GM12865 (cell line): ENCODE measurements around the gene FCRL1.

Experiments
- DNase-seq: peaks from one replicate; pipeline ENCODE4 v3.0.0; 2010; ENCODE audit warnings: low read depth
- H3K4me3 ChIP-seq: 2 replicates; pipeline ENCODE4 v1.5.1; 2011; ENCODE audit warnings: mild to moderate bottlenecking, low read depth, low read length, control low read depth
- TF ChIP-seq, protein P1 (sequence below): IDR thresholded peaks from 2 replicates; pipeline ENCODE4 v1.5.1; 2011; ENCODE audit warnings: low read length, control low read depth, low read depth, inconsistent platforms; ENCODE audit not compliant: insufficient read depth; ENCODE audit errors: missing control alignments

The FCRL1 gene

DNA sequence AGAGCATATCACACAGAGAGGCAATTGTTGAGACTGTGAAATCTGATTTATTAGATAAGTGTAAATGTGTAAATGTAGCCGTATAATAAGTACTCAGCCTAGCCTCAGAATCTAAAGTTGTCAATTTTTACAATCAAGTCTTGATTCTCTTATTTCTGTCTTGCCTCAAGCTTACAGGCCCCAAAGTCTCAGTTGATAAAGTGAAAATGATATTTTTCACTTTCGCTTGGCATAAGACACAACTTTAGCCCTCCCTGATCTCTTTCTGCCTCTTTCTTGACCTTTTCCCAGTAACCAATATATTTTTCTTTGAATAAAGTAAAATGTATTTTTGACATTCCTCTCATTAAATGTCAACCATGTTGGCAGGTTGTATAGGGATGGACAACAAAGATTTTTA is 11.0 kb upstream of the FCRL1 start:
- TF ChIP-seq, protein P1, sequence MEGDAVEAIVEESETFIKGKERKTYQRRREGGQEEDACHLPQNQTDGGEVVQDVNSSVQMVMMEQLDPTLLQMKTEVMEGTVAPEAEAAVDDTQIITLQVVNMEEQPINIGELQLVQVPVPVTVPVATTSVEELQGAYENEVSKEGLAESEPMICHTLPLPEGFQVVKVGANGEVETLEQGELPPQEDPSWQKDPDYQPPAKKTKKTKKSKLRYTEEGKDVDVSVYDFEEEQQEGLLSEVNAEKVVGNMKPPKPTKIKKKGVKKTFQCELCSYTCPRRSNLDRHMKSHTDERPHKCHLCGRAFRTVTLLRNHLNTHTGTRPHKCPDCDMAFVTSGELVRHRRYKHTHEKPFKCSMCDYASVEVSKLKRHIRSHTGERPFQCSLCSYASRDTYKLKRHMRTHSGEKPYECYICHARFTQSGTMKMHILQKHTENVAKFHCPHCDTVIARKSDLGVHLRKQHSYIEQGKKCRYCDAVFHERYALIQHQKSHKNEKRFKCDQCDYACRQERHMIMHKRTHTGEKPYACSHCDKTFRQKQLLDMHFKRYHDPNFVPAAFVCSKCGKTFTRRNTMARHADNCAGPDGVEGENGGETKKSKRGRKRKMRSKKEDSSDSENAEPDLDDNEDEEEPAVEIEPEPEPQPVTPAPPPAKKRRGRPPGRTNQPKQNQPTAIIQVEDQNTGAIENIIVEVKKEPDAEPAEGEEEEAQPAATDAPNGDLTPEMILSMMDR = no peak
- DNase-seq = peak; percentile 49
- H3K4me3 ChIP-seq = no peak overlapping the region

DNA sequence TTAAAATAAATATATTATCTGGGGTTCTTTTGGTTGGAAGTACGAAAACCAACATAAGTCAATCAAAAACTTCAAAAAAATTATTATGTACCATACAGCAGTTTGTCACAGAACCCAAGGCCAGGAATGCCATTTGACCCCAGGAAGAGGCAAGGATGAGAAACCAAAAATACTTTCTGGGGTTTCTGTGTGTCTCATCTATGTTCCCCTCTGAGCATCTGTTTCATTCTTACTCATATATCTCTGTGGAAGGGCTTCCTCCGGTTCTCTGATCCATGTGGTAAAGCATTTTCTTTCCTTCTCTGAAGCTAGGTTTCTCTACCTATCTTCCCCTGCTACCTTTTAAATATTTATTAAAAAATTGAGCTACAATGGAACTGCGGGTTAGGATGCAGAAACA is 9.8 kb upstream of the FCRL1 start:
- peak; percentile 50 for DNase-seq
- TF ChIP-seq, protein P1 = no peak
- H3K4me3 ChIP-seq = no peak overlapping the region

DNA sequence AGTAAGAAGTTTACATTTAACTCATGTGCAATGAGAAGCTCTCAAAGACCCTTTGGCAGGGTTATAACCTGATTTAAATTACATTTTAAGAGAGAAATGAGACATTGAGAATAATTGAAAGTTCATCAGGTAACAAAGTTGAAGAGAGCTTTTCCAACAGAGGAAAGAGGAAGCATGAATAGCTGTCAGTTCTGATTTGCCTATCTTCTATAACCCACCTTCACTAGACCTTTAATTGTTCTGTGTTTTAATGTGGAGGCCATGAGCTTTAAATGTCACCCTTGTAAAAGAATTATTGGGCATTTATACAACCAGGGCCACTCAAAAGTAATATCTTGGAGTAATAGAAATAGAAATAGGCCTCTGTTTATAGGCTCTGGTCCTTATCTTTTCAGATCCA is 9.3 kb upstream of the FCRL1 start:
- no peak for DNase-seq
- H3K4me3 ChIP-seq = no peak overlapping the region
- TF ChIP-seq, protein P1 = no peak

DNA sequence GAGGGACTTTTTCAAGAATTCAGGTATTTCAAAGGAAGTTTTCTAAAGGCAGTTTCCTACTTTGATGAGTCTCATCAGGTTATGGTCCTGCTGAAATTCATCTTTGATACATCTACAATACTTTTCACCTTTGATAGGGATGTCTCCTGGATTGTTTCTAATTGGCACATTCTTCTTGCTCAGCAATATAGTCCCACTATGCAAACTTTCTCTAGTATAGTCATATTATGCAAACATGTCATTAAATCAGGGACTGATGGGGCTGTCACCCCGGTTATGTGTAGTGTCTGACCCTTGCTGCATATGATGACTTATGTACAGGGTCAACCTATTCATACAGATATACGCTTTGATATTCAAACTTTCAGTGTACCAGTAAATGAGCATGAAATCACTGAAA is 379 bp upstream of the FCRL1 start:
- no peak for DNase-seq
- no peak overlapping the region for H3K4me3 ChIP-seq
- TF ChIP-seq, protein P1 = no peak

DNA sequence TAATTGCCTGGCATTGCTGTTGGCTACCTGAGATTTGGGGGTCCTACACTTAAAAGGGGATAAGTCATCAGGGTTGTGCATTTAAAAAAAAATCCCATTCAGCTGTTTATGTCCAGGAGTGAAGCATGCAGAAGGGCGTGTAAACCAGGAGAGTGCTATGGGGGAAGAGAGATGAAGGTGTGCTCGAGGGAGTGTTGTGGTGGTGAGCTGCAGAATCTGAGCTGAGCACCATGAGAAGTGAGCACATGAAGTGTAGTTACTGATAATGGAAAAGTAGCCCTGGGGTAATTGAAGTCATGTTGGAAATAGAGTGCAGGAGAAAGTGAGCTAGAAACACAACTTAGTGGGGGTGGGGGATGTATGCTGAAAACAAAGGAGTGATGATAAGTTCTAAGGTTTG is 705 bp downstream of the FCRL1 start:
- H3K4me3 ChIP-seq = no peak overlapping the region
- TF ChIP-seq, protein P1 = no peak
- no peak for DNase-seq

DNA sequence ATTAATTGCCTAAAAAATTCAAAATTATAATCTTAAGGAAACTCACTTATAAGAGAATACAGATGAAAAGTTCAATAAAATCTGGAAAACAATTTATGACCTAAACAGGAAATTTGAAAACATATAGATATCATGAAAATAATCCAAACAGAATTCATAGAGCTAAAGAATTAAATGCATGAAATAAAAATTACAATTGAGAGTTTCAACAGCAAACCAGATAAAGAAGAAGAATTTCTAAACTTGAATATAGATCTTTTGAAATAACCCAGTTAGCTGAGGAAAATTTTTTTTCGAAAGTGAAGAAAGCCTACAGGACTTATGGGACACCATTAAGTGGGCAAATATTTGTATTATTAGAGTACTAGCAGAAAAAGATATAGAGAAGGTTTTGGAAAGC is 6.7 kb downstream of the FCRL1 start:
- no peak for DNase-seq
- TF ChIP-seq, protein P1 = no peak
- no peak overlapping the region for H3K4me3 ChIP-seq

DNA sequence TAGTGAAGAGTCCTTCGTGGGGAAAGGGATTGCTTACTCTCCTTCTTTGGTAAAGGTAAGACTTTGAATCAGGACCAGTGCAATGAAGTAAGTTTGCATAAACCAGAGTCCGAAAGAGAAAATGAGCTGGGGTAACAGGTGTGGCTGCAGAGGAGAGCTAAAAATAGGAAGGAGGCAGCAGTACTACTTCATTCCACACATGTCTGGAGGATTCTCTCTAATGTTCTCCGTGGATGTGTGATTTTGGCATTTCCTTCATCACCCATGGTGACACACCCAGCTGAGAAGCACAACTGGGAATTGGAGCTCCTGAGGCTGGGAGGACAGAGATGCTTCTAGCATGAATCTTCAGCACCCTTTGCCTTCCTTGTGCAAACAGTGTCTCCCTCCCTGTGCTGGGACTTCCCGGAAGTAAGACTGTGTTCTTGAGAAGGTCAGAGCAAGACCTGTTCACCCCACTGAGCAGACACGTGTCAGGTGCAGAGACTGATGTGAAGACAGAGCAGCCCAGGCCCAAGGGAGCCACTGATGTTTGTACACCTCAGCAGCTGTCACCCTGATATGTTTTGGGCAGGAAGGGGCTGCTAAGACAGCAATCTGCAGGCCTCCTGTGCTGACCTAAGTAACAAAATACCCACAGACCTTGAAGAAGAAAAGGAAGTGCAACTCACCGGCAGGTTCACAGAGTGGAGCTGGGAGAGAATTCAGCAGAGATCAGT is 13.3 kb downstream of the FCRL1 start:
- peak; percentile 92 for DNase-seq
- peak overlapping the region; percentile 2; the same call in 1 of the 2 replicates for H3K4me3 ChIP-seq
- TF ChIP-seq, protein P1 = no peak
